GM12872 (cell line): ENCODE measurements around the gene DHX8.

Source experiments
- CTCF ChIP-seq: IDR thresholded peaks from 3 replicates; pipeline ENCODE4 v1.5.1; 2011; ENCODE audit warnings: low read depth, mild to moderate bottlenecking, low read length, moderate library complexity; ENCODE audit not compliant: insufficient read depth

Gene DHX8

GRCh38 chr17:43454868-43455267, 28.9 kb upstream of the DHX8 start:
- TF ChIP-seq CTCF, result no peak

- TF ChIP-seq CTCF, result no peak
These were observed 27.7 kb upstream of the DHX8 start for GRCh38 chr17:43456029-43456428.

DNA sequence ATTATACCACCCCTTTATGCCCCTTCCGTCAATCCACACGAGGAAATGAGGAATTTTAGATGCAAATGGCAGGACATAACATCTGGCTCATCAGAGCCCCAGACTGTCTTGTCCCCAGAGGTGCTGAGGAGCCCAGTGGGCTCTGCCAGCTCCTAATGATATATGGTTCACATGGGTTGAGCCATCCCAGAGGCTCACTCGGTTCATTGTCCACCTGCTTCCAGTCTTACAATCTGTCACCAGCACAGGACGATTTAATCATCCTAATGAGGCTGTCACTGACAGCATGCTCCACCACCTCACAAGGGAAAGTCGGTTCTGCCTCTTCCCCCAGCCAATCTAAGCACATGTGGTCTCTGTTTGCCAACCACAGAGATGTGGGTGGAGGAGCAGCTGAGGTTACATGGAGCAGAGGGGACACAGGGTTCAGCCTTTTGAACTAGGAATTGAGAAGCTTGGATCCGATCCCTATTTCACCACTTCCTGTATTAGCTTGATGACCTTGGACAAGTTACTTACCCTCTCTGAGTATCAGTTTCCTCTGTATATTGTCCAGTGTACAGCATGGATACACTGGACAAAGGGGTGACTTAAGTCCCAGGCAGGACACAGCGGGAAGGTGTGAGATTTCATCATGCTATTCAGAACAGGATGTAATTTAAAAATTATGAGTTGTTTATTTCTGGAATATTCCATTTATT, 27.0 kb upstream of the DHX8 start:
- TF ChIP-seq CTCF, result no peak

GRCh38 chr17:43457362-43457692, 26.4 kb upstream of the DHX8 start:
- TF ChIP-seq CTCF, result no peak

DNA sequence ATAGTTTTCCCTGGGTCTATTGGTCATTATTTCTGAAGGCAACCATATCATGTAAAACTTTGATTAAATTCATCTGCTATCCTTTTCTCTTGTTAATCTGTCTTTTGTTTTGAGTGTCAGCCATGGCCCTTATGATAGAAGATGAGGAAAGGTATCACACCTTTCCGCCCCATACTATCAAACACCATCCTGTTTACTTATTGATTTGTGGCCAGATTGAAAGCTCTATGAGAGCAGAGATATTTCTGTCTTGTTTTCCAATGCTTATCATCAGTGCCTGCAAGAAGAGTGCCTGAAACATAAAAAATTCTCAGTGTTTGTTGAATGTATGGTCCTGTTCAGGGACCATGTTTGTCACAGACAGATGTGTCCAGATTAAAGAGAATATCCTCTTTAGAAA, 22.6 kb upstream of the DHX8 start:
- TF ChIP-seq CTCF, result no peak

DNA sequence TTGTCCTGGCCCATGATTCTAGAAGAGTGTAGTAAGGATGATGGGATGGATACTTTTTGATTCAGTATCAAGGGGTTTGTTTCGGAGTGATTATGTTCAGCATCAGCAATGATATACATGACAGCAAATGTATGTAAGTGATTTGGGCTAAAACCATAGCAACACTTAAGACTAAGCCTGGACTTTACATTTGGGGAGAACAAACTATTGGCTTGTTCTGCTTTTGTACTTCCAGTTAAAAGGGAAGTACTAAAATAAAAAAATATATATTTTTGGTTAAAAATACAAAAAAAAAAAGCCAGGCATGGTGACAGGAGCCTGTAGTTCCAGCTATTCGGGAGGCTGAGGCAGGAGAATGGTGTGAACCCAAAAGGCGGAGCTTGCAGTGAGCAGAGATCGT, 20.5 kb upstream of the DHX8 start:
- no peak for TF ChIP-seq CTCF

DNA sequence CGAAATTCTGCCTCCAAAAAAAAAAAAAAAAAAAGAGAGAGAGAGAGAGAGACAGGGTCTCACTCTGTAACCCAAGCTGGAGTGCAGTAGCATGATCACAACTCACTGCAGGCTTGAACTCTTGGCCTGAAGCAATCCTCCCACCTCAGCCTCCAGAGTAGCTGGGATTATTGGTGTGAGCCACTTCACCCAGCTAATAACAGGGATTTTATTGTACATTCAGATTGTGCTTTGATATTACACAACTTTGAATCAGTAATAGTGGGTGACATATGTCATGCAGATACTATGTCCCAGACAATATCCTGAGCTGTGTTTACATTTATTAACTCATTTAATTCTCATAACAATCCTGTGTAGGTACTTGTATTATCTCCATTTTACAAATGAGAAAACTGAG, 19.7 kb upstream of the DHX8 start:
- no peak for TF ChIP-seq CTCF
